Neural cell (in vitro differentiated cells): ENCODE results near the gene C1orf115. TPM values are rescaled to one million over a fixed set of nuclear protein-coding genes. Genes with fewer than 3 reads are reported as not detected.

ENCODE experiments used
- H2AFZ ChIP-seq: fragments of 200-600, 300-800 bp; sonication (generic), shearing (Covaris generic); 2 replicates; pipeline ENCODE4 v1.6.0; 2014; ENCODE audit warnings: low read depth, mild to moderate bottlenecking, antibody characterized with exemption, low read length, moderate library complexity
- H3F3A ChIP-seq: fragments of 200-600 bp; shearing (Covaris generic); 2 replicates; pipeline ENCODE4 v1.6.1; 2016; ENCODE audit warnings: mild to moderate bottlenecking, moderate library complexity, mixed read lengths, antibody characterized with exemption, low read length; ENCODE audit not compliant: insufficient read depth, poor library complexity, severe bottlenecking
- H3K27ac ChIP-seq: fragments of 200-600, 300-800 bp; sonication (generic), shearing (Covaris generic); 2 replicates; pipeline ENCODE4 v1.5.1; 2014; ENCODE audit warnings: mild to moderate bottlenecking, low read length, moderate library complexity
- H3K27me3 ChIP-seq: fragments of 300-800, 200-600 bp; sonication (generic), shearing (Covaris generic); 2 replicates; pipeline ENCODE4 v1.6.0; 2014; ENCODE audit warnings: mild to moderate bottlenecking, low read depth, low read length, moderate library complexity; ENCODE audit not compliant: insufficient read depth
- H3K36me3 ChIP-seq: fragments of 300-800, 200-600 bp; sonication (generic), shearing (Covaris generic); 2 replicates; pipeline ENCODE4 v1.5.1; 2014; ENCODE audit warnings: mild to moderate bottlenecking, antibody characterized with exemption, low read length, moderate library complexity; ENCODE audit not compliant: insufficient read depth
- H3K4me2 ChIP-seq: fragments of 300-800, 200-600 bp; sonication (generic), shearing (Covaris generic); 2 replicates; pipeline ENCODE4 v1.6.0; 2014; ENCODE audit warnings: mild to moderate bottlenecking, low read length
- H3K4me3 ChIP-seq: fragments of 300-800, 200-600 bp; sonication (generic), shearing (Covaris generic); 2 replicates; pipeline ENCODE4 v1.5.1; 2014; ENCODE audit warnings: mild to moderate bottlenecking, low read length, moderate library complexity
- H3K79me2 ChIP-seq: fragments of 200-600 bp; shearing (Covaris generic); replicated peaks from 2 replicates; pipeline ENCODE4 v1.6.0; 2014; ENCODE audit warnings: mild to moderate bottlenecking, low read length, moderate library complexity; ENCODE audit not compliant: insufficient read depth
- H3K9ac ChIP-seq: fragments of 300-800, 200-600 bp; sonication (generic), shearing (Covaris generic); 2 replicates; pipeline ENCODE4 v1.6.1; 2016; ENCODE audit warnings: mild to moderate bottlenecking, low read length, mixed read lengths
- H3K9me2 ChIP-seq: fragments of 200-600 bp; shearing (Covaris generic); 2 replicates; pipeline ENCODE4 v1.6.1; 2016; ENCODE audit warnings: mild to moderate bottlenecking, low read length, mixed read lengths; ENCODE audit not compliant: insufficient read depth
- H3K9me3 ChIP-seq: fragments of 200-600, 300-800 bp; sonication (generic), shearing (Covaris generic); 2 replicates; pipeline ENCODE4 v1.6.1; 2016; ENCODE audit warnings: mild to moderate bottlenecking, mixed run types, low read length, moderate library complexity, mixed read lengths
- H4K20me1 ChIP-seq: fragments of 200-600 bp; shearing (Covaris generic); 2 replicates; pipeline ENCODE4 v1.6.1; 2016; ENCODE audit warnings: mild to moderate bottlenecking, mixed run types; ENCODE audit not compliant: insufficient read depth
- CTCF ChIP-seq: fragments of 450-650 bp; IDR thresholded peaks from 2 replicates; pipeline ENCODE4 v1.5.1; 2014; ENCODE audit warnings: antibody characterized with exemption, mild to moderate bottlenecking, moderate library complexity; ENCODE audit not compliant: poor library complexity, severe bottlenecking
- EP300 ChIP-seq: fragments of 450-650 bp; conservative IDR thresholded peaks from 2 replicates; pipeline ENCODE4 v1.6.1; 2014; ENCODE audit warnings: antibody characterized with exemption, mild to moderate bottlenecking, moderate library complexity; ENCODE audit not compliant: poor library complexity, severe bottlenecking
- EZH2 ChIP-seq: fragments of 200-600, 300-800 bp; shearing (Covaris generic), sonication (generic); IDR thresholded peaks from 2 replicates; pipeline ENCODE4 v1.6.1; 2014; ENCODE audit warnings: antibody characterized with exemption, low read length, borderline replicate concordance, mild to moderate bottlenecking; ENCODE audit not compliant: insufficient read depth, poor library complexity, severe bottlenecking
- MXI1 ChIP-seq: fragments of 450-650 bp; conservative IDR thresholded peaks from 2 replicates; pipeline ENCODE4 v1.6.1; 2014; ENCODE audit warnings: antibody characterized with exemption, mild to moderate bottlenecking; ENCODE audit not compliant: poor library complexity, severe bottlenecking
- POLR2AphosphoS5 ChIP-seq: IDR thresholded peaks from 2 replicates; pipeline ENCODE4 v1.6.1; 2012
- RAD21 ChIP-seq: fragments of 450-650 bp; conservative IDR thresholded peaks from 2 replicates; pipeline ENCODE4 v1.6.1; 2014; ENCODE audit warnings: antibody characterized with exemption, mild to moderate bottlenecking, moderate library complexity
- REST ChIP-seq: IDR thresholded peaks from 2 replicates; pipeline ENCODE4 v1.6.1; 2012; ENCODE audit warnings: borderline replicate concordance
- SMC3 ChIP-seq: fragments of 450-650 bp; conservative IDR thresholded peaks from 2 replicates; pipeline ENCODE4 v1.6.1; 2014; ENCODE audit warnings: antibody characterized with exemption, mild to moderate bottlenecking, moderate library complexity; ENCODE audit not compliant: poor library complexity
- TAF1 ChIP-seq: IDR thresholded peaks from 2 replicates; pipeline ENCODE4 v1.6.1; 2012; ENCODE audit warnings: low read depth
- polyA plus RNA-seq: library from polyadenylated mRNA; depleted of rRNA; stranded (reverse); fragments of >200 nt; gene quantifications from 2 replicates; pipeline ENCODE4 v1.2.3, GENCODE V29; 2014

Gene C1orf115
- polyA plus RNA-seq, 1 donor from 2014 or later, result 0.88 TPM

- Histone ChIP-seq H3K27me3 (no peaks in the 10 kb centered on the region), H3K27ac (no peak overlapping the region), H4K20me1 (no peaks in the 10 kb centered on the region)
Measured at GRCh38 chr1:220701974-220702373, 11.8 kb downstream of the C1orf115 start.

GRCh38 chr1:220702733-220703270 lies 12.6 kb downstream of the C1orf115 start:
- no peaks in the 10 kb centered on the region for H3K79me2 ChIP-seq
- no peaks in the 10 kb centered on the region for H3F3A ChIP-seq
- no peak overlapping the region for H3K9ac ChIP-seq
- no peaks in the 10 kb centered on the region for H3K27me3 ChIP-seq
- H3K4me2 ChIP-seq, result no peak overlapping the region
- H3K27ac ChIP-seq, result no peak overlapping the region
- H3K9me2 ChIP-seq, result no peaks in the 10 kb centered on the region
- H3K36me3 ChIP-seq, result no peaks in the 10 kb centered on the region
- H2AFZ ChIP-seq, result no peak overlapping the region
- H3K9me3 ChIP-seq, result no peaks in the 10 kb centered on the region
- no peak overlapping the region for H3K4me3 ChIP-seq
- TF ChIP-seq TAF1 (no peak), POLR2AphosphoS5 (no peak), EP300 (no peak), EZH2 (no peak), SMC3 (no peak), MXI1 (no peak), REST (no peak), RAD21 (no peak), CTCF (no peak)
- H4K20me1 ChIP-seq, result no peaks in the 10 kb centered on the region

More at GRCh38 chr1:220701974-220702373, 11.8 kb downstream of the C1orf115 start:
- Histone ChIP-seq H3K9me3 (no peaks in the 10 kb centered on the region), H3K36me3 (no peaks in the 10 kb centered on the region), H3K4me2 (no peak overlapping the region), H3F3A (no peaks in the 10 kb centered on the region), H3K9ac (no peak overlapping the region), H3K9me2 (no peaks in the 10 kb centered on the region), H2AFZ (no peak overlapping the region), H3K4me3 (no peak overlapping the region), H3K79me2 (no peaks in the 10 kb centered on the region)
- no peak for TF ChIP-seq REST
- TF ChIP-seq SMC3, result no peak
- no peak for TF ChIP-seq POLR2AphosphoS5
